ENCODE results near the gene NDRG2. TPM values are rescaled to one million over a fixed set of nuclear protein-coding genes. Genes with fewer than 3 reads are reported as not detected.

The NDRG2 gene
- total and polyA plus RNA-seq, 2 donors (not counting 1 experiment from before 2014, with no cell fraction given), result 0.32 to 0.50 TPM

- no peak within 1 kb of the TSS for H3K27ac ChIP-seq (ENCODE audit: insufficient read depth, low read length)
- H3K79me2 ChIP-seq (ENCODE audit: control insufficient read depth, insufficient read depth, low read length), result no peaks in the 10 kb centered on the region
- no peaks in the 10 kb centered on the region for H4K20me1 ChIP-seq (ENCODE audit: control insufficient read depth, extremely low read depth, insufficient read depth, low read length)
- no peak within 1 kb of the TSS for H3K9ac ChIP-seq (ENCODE audit: insufficient read depth, low read length)
- no peaks in the 10 kb centered on the region for H3K4me1 ChIP-seq (ENCODE audit: control insufficient read depth, extremely low read depth, insufficient read depth, low read length)
- TF ChIP-seq CTCF (conservative IDR thresholded peaks at IDR 0.05 in 1 of 2, IDR thresholded peaks at IDR 0.05 in 1 of 2; ENCODE audit: low read depth in 1 of 2, low read length in 2 of 2), result peak in 1 of 2 donors; percentile 2
- no peak for TF ChIP-seq EZH2 (IDR thresholded peaks at IDR 0.05; ENCODE audit: low read length, missing control alignments)
- H3K36me3 ChIP-seq (ENCODE audit: control insufficient read depth, insufficient read depth, low read length), result no peaks in the 10 kb centered on the region
- H3K27me3 ChIP-seq (ENCODE audit: control insufficient read depth, insufficient read depth, low read length), result peaks cover 8% of the 10 kb centered on the region
- H3K9me3 ChIP-seq (ENCODE audit: control insufficient read depth, insufficient read depth, low read depth, low read length), result no peaks in the 10 kb centered on the region
- H2AFZ ChIP-seq (ENCODE audit: low read length), result no peak within 1 kb of the TSS
- no peak within 1 kb of the TSS for H3K4me2 ChIP-seq (ENCODE audit: extremely low read depth, insufficient read depth, low read length)
- peak in 1 of 2 donors; percentile 66 for DNase-seq (ENCODE audit: low read depth in 2 of 2)
- no peak within 1 kb of the TSS for H3K4me3 ChIP-seq (replicated peaks in 1 of 4; ENCODE audit: control extremely low read depth in 1 of 4, insufficient read depth in 1 of 4, low read depth in 3 of 4, low read length in 4 of 4)
Observed at GRCh38 chr14:21057803-21058675, 33.2 kb upstream of the NDRG2 start, which contains the start of gene RNASE8. TSS of gene RNASE8 (plus strand) at chr14:21057822. CDS start at chr14:21057893, 71 bp downstream.

GRCh38 chr14:21056520-21057163, 31.8 kb upstream of the NDRG2 start:
- no peak for DNase-seq (ENCODE audit: low read depth in 2 of 2)
- Histone ChIP-seq H3K36me3 (ENCODE audit: control insufficient read depth, insufficient read depth, low read length) (no peaks in the 10 kb centered on the region), H3K4me2 (ENCODE audit: extremely low read depth, insufficient read depth, low read length) (no peak overlapping the region), H3K27me3 (ENCODE audit: control insufficient read depth, insufficient read depth, low read length) (peaks cover 8% of the 10 kb centered on the region), H3K4me3 (replicated peaks in 1 of 4; ENCODE audit: control extremely low read depth in 1 of 4, insufficient read depth in 1 of 4, low read depth in 3 of 4, low read length in 4 of 4) (no peak overlapping the region), H3K79me2 (ENCODE audit: control insufficient read depth, insufficient read depth, low read length) (no peaks in the 10 kb centered on the region), H3K4me1 (ENCODE audit: control insufficient read depth, extremely low read depth, insufficient read depth, low read length) (no peaks in the 10 kb centered on the region), H3K27ac (ENCODE audit: insufficient read depth, low read length) (no peak overlapping the region), H4K20me1 (ENCODE audit: control insufficient read depth, extremely low read depth, insufficient read depth, low read length) (no peaks in the 10 kb centered on the region), H2AFZ (ENCODE audit: low read length) (no peak overlapping the region), H3K9me3 (ENCODE audit: control insufficient read depth, insufficient read depth, low read depth, low read length) (no peaks in the 10 kb centered on the region), H3K9ac (ENCODE audit: insufficient read depth, low read length) (no peak overlapping the region)
- TF ChIP-seq EZH2 (IDR thresholded peaks at IDR 0.05; ENCODE audit: low read length, missing control alignments) (no peak), CTCF (conservative IDR thresholded peaks at IDR 0.05 in 1 of 2, IDR thresholded peaks at IDR 0.05 in 1 of 2; ENCODE audit: low read depth in 1 of 2, low read length in 2 of 2) (no peak)

GRCh38 chr14:21055432-21056117, 30.7 kb upstream of the NDRG2 start:
- Histone ChIP-seq H3K27ac (ENCODE audit: insufficient read depth, low read length) (no peak overlapping the region), H2AFZ (ENCODE audit: low read length) (no peak overlapping the region)

More at GRCh38 chr14:21055432-21056117, 30.7 kb upstream of the NDRG2 start:
- Histone ChIP-seq H3K27me3 (ENCODE audit: control insufficient read depth, insufficient read depth, low read length) (peaks cover 3% of the 10 kb centered on the region), H3K4me1 (ENCODE audit: control insufficient read depth, extremely low read depth, insufficient read depth, low read length) (no peaks in the 10 kb centered on the region), H3K4me2 (ENCODE audit: extremely low read depth, insufficient read depth, low read length) (no peak overlapping the region), H3K4me3 (replicated peaks in 1 of 4; ENCODE audit: control extremely low read depth in 1 of 4, insufficient read depth in 1 of 4, low read depth in 3 of 4, low read length in 4 of 4) (no peak overlapping the region), H4K20me1 (ENCODE audit: control insufficient read depth, extremely low read depth, insufficient read depth, low read length) (no peaks in the 10 kb centered on the region), H3K9me3 (ENCODE audit: control insufficient read depth, insufficient read depth, low read depth, low read length) (no peaks in the 10 kb centered on the region), H3K79me2 (ENCODE audit: control insufficient read depth, insufficient read depth, low read length) (no peaks in the 10 kb centered on the region), H3K9ac (ENCODE audit: insufficient read depth, low read length) (no peak overlapping the region), H3K36me3 (ENCODE audit: control insufficient read depth, insufficient read depth, low read length) (no peaks in the 10 kb centered on the region)
- no peak for DNase-seq (ENCODE audit: low read depth in 2 of 2)
- no peak for TF ChIP-seq EZH2 (IDR thresholded peaks at IDR 0.05; ENCODE audit: low read length, missing control alignments)
- no peak for TF ChIP-seq CTCF (conservative IDR thresholded peaks at IDR 0.05 in 1 of 2, IDR thresholded peaks at IDR 0.05 in 1 of 2; ENCODE audit: low read depth in 1 of 2, low read length in 2 of 2)

All from fibroblast of lung (primary cell).